Measurements from ENCODE around the gene REPS2. TPM values are rescaled to one million over a fixed set of nuclear protein-coding genes. Genes with fewer than 3 reads are reported as not detected.

Gene REPS2
- total RNA-seq, 2 donors from 2014 or later = 15.8 to 19.7 TPM

GRCh38 chrX:16985286-16985685 lies 38.8 kb downstream of the REPS2 start:
- no peak for ATAC-seq
- TF ChIP-seq, protein P1, sequence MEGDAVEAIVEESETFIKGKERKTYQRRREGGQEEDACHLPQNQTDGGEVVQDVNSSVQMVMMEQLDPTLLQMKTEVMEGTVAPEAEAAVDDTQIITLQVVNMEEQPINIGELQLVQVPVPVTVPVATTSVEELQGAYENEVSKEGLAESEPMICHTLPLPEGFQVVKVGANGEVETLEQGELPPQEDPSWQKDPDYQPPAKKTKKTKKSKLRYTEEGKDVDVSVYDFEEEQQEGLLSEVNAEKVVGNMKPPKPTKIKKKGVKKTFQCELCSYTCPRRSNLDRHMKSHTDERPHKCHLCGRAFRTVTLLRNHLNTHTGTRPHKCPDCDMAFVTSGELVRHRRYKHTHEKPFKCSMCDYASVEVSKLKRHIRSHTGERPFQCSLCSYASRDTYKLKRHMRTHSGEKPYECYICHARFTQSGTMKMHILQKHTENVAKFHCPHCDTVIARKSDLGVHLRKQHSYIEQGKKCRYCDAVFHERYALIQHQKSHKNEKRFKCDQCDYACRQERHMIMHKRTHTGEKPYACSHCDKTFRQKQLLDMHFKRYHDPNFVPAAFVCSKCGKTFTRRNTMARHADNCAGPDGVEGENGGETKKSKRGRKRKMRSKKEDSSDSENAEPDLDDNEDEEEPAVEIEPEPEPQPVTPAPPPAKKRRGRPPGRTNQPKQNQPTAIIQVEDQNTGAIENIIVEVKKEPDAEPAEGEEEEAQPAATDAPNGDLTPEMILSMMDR (IDR thresholded peaks at IDR 0.05) = no peak
- TF ChIP-seq POLR2A (IDR thresholded peaks at IDR 0.05) = no peak
- WGBS, 2 donors = 32 to 39% methylated on average over 3 of the region's 3 CpGs

DNA sequence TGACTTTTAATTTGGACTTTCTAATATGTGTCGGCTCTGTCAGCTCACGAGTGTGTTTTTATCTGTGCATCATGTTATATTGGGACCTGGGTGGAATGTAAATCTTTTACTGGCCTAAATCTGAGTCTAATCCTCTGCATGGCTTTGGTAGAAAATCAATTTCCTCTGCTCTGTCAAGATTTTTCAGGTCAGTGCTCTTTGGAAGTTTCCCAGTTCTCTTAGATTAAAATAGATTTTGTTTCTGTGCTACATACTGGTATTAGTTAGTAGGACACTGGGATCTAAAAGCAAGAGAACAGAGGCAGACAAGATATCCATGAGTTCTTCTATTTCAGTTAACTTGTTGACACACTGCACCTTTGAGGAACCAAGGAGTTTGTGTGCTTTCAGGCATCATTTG lies 39.7 kb downstream of the REPS2 start:
- intact Hi-C loops (cut with DNase I) = no loop called here
- DNase-seq (no peak), ATAC-seq (no peak)
- Histone ChIP-seq H3K9me3 (no peaks in the 10 kb centered on the region), H3K27ac (no peak overlapping the region), H3K4me3 (no peak overlapping the region), H3K36me3 (replicated peaks in 1 of 2; ENCODE audit: insufficient read depth in 1 of 2, low read depth in 2 of 2) (no peaks in the 10 kb centered on the region), H3K4me1 (no peaks in the 10 kb centered on the region), H3K27me3 (no peaks in the 10 kb centered on the region)
- WGBS, 2 donors = 60 to 76% methylated on average over 2 of the region's 2 CpGs
- no peak for TF ChIP-seq POLR2A (IDR thresholded peaks at IDR 0.05)
- TF ChIP-seq, protein P1 (IDR thresholded peaks at IDR 0.05) = no peak

More at GRCh38 chrX:16985286-16985685, 38.8 kb downstream of the REPS2 start:
- Histone ChIP-seq H3K9me3 (no peaks in the 10 kb centered on the region), H3K4me1 (no peaks in the 10 kb centered on the region), H3K27ac (no peak overlapping the region), H3K4me3 (no peak overlapping the region), H3K27me3 (no peaks in the 10 kb centered on the region), H3K36me3 (replicated peaks in 1 of 2; ENCODE audit: insufficient read depth in 1 of 2, low read depth in 2 of 2) (no peaks in the 10 kb centered on the region)
- intact Hi-C loops (cut with DNase I) = no loop called here
- no peak for DNase-seq

- no peaks in the 10 kb centered on the region for H3K9me3 ChIP-seq
- no peaks in the 10 kb centered on the region for H3K36me3 ChIP-seq (replicated peaks in 1 of 2; ENCODE audit: insufficient read depth in 1 of 2, low read depth in 2 of 2)
- intact Hi-C loops (cut with DNase I) = no loop called here
- no peak for TF ChIP-seq POLR2A (IDR thresholded peaks at IDR 0.05)
- TF ChIP-seq, protein P1 (IDR thresholded peaks at IDR 0.05) = no peak
- no peak for DNase-seq
- peaks cover 9% of the 10 kb centered on the region for H3K4me1 ChIP-seq
- no peak for ATAC-seq
- no peaks in the 10 kb centered on the region for H3K27me3 ChIP-seq
- no peak overlapping the region for H3K27ac ChIP-seq
- no peak overlapping the region for H3K4me3 ChIP-seq
These were observed 43.3 kb downstream of the REPS2 start for GRCh38 chrX:16989750-16990149.

DNA sequence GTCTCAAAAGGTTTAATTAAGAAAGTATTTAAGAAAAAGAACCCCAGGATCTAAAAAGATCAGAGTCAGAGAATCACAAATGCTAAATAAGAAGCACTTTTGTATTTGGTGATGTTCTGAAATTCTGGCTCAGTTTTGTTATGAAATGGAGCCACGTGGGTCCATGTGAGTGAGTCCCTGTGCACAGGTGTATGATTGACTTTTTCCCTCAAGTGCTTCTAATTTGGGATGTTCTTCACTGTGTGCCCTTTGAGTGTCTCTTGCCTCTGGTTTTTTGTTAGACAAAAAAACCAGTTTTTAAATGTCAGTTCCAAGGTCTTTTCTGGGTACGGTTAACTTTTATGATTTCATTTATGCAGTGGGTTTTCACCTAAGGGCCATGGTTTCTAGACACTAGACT lies 44.4 kb downstream of the REPS2 start:
- Histone ChIP-seq H3K4me3 (no peak overlapping the region), H3K27me3 (no peaks in the 10 kb centered on the region), H3K27ac (no peak overlapping the region), H3K36me3 (replicated peaks in 1 of 2; ENCODE audit: insufficient read depth in 1 of 2, low read depth in 2 of 2) (no peaks in the 10 kb centered on the region), H3K9me3 (no peaks in the 10 kb centered on the region), H3K4me1 (peaks cover 12% of the 10 kb centered on the region)
- 87 to 100% methylated on average over 2 of the region's 2 CpGs for WGBS, 2 donors
- TF ChIP-seq POLR2A (IDR thresholded peaks at IDR 0.05) = no peak
- TF ChIP-seq, protein P1 (IDR thresholded peaks at IDR 0.05) = no peak
- ATAC-seq (no peak), DNase-seq (no peak)
- intact Hi-C loops (cut with DNase I) = no loop called here

DNA sequence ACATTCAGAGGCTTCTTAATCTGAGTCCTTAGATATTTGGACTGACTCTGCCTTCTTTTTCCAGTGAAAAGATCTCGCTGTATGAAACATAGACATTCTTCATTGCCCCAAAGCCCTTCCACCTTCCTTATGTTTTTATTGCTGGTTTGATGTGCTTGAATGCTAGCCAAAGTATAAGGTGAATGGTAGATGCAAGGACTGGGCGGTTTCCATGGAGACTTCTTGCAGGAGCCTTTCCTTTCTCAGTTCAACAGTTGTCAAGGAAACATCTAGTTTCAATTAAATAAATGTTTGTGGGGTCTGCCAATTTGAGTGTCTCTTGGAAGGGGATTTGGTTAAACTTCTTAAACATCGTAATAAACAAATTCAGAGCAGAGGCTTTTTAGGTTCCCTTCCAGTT lies 46.0 kb downstream of the REPS2 start:
- Histone ChIP-seq H3K27me3 (no peaks in the 10 kb centered on the region), H3K4me1 (peaks cover 23% of the 10 kb centered on the region), H3K36me3 (replicated peaks in 1 of 2; ENCODE audit: insufficient read depth in 1 of 2, low read depth in 2 of 2) (no peaks in the 10 kb centered on the region), H3K9me3 (no peaks in the 10 kb centered on the region), H3K4me3 (no peak overlapping the region), H3K27ac (no peak overlapping the region)
- 90 to 100% methylated on average over 3 of the region's 3 CpGs for WGBS, 2 donors
- no peak for DNase-seq
- intact Hi-C loops (cut with DNase I) = no loop called here
- ATAC-seq = no peak
- no peak for TF ChIP-seq POLR2A (IDR thresholded peaks at IDR 0.05)
- TF ChIP-seq, protein P1 (IDR thresholded peaks at IDR 0.05) = no peak

Measured in body of pancreas (tissue), 4 donors.